GM12878 (cell line): ENCODE data around the gene TMOD2.

Source experiments
- ASH2L ChIP-seq: fragments of 300-600, 200-600 bp; sonication (generic); IDR thresholded peaks from 2 replicates; pipeline ENCODE4 v1.6.1; 2017; ENCODE audit warnings: low read depth, mild to moderate bottlenecking, borderline replicate concordance
- ATF7 ChIP-seq: fragments of 450-650 bp; IDR thresholded peaks from 2 replicates; pipeline ENCODE4 v1.6.1; 2016; ENCODE audit warnings: low read depth, mild to moderate bottlenecking
- EZH2 ChIP-seq: IDR thresholded peaks from 2 replicates; pipeline ENCODE4 v1.6.1; 2012; ENCODE audit warnings: low read depth, mild to moderate bottlenecking, control low read depth, inconsistent platforms, low read length, borderline replicate concordance; ENCODE audit not compliant: control insufficient read depth
- HCFC1 ChIP-seq: fragments of 150-350 bp; IDR thresholded peaks from 2 replicates; pipeline ENCODE4 v1.6.1; 2014; ENCODE audit warnings: low read length
- NR2C1 ChIP-seq: fragments of 450-650 bp; IDR thresholded peaks from 2 replicates; pipeline ENCODE4 v1.6.1; 2017; ENCODE audit warnings: antibody characterized with exemption, mild to moderate bottlenecking, moderate library complexity

DNA sequence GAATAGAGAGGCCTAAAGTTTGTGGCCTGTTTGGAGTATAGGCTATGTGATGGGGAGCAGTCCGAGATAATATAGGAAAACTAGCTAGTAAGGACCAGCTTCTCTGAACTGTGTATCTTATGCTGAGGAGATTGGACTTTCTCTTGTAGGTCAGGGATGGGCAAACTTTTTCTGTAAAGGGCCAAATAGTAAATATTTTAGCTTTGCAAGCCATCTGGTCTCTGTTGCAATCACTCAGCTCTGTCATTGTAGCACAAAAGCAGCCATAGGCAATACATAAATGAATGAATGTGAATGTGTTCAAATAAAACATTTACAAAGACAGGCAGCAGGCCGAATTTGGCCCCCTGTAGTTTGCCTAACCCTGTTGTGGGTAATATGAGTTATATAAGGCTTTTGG is 102.6 kb downstream of the TMOD2 start:
- no peak for TF ChIP-seq NR2C1
- TF ChIP-seq ASH2L: no peak
- TF ChIP-seq HCFC1: no peak
- no peak for TF ChIP-seq EZH2
- TF ChIP-seq ATF7: no peak
